HG02763 (cell line): ENCODE results near the gene OR2T11.
"Not testable (repeated sequence)": the region's sequence is repeated elsewhere in the genome, so short reads cannot be mapped to it uniquely, and the experiment has no call there.

ENCODE experiments used
- ATAC-seq: cut with Tn5 transposase; IDR thresholded peaks from one replicate; pipeline ENCODE4 v1.9.1; 2021; ENCODE audit warnings: mild to moderate bottlenecking, moderate library complexity; ENCODE audit not compliant: unreplicated experiment

Gene OR2T11

GRCh38 chr1:248621770-248622169 is 13.1 kb downstream of the OR2T11 start:
- ATAC-seq: no peak

GRCh38 chr1:248618878-248619277 is 16.0 kb downstream of the OR2T11 start:
- ATAC-seq: no peak

GRCh38 chr1:248618119-248618518 is 16.8 kb downstream of the OR2T11 start:
- no peak for ATAC-seq

- ATAC-seq: no peak
Observed at GRCh38 chr1:248613742-248614141, 21.1 kb downstream of the OR2T11 start.

DNA sequence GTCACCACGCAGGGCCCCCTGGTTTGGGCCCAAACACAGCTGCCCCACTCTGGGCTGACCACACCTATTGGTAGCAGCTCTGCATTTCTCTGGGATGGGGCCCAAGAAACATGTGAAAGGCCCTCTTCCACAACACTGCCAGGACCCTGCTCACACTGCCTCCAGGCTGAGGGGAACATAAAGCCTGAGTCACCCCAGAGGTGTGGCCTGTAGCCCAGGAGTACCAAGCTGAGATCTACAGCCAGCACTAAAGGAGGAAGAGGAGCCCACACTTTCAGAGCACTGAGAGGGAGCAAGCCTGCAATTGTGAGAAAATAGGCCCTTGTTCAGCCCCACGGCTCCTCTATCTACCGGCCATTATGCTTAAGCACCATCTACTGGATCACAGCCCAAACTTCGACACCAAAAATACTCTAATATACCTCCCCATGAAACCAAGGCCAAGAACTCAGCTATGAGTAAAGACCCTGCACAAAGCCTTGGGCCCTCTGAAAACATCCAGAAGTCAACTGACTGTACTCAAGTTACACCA is 22.9 kb downstream of the OR2T11 start:
- no peak for ATAC-seq

DNA sequence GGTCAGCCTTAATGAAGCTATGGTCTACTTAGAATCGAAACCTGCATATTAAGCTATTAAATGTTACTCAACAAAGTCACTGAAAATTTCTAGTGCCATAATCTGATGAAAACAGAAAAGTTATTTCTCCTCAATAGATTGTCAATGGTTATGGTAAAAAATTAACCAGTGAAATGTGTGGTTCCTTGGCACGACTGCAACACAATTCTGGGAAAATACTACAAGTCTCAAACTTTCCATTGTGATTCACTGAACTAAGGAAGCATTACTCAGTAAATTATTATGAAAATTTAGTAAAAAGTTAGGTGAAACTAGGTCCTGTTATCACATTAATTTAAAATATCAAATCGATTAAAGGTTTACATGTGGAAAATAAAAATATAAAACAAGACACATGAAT is 24.6 kb downstream of the OR2T11 start:
- no peak for ATAC-seq

DNA sequence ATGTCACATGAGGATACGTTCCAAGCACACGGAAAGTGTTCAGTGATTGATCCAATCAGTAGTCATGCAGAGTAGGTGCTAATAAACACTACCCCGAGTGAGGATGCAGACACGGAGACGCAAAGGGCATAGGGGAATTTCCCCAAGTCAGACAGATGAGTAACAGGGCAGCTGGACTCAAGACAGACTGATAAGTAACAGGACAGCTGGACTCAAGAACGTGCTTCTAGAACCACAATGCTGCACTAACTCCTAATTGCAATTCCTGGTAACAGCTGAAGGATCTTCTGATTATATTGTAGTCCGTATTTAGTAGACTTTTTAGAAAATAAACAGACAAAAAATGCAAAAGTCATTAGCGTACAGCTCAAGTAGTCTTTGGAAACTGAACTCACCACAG is 35.5 kb downstream of the OR2T11 start:
- ATAC-seq: no peak

DNA sequence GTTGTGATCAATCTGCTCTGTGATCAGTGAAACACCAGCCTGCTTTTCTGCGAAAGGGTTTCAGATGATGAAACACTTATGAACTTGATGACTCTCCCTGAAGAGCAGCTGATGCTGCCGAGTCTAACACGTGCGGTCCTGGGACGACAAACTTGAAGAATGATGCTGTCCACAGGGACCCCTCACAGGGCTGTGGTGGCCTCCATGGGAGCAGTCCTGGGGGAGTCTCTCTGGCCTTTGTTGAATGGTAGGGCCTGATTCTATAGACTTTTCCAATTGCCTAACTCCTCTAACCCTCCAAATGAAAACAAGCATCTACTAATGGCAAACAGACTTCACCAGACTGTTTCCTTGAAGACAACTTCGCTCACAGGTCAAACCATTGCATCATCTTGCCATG is 37.3 kb downstream of the OR2T11 start, which contains the start of gene OR2T10:
Gene OR2T10, minus strand, starts transcription at position 112 of the 400 bp plus-strand sequence. CDS start 3,932 bp downstream, outside the sequence.
- no peak for ATAC-seq

DNA sequence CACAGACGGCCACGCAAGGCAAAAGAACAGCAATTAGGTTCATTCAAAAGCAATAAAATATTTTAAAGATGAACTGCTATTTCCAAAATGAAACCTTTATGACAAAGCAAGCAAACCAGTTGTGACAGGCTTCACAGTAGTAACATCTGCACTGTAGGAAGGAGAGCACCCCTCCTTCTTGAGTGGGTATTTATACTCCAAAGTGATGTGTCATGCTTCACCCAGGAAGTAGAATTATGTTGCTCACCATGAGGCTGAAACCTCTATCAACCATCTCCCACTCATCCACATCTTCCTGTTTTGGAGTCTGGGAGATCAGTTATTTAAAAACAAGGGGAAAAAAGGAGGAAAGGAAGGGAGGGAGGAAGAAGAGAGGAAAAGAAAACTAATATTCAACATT is 38.3 kb downstream of the OR2T11 start:
- ATAC-seq: no peak

DNA sequence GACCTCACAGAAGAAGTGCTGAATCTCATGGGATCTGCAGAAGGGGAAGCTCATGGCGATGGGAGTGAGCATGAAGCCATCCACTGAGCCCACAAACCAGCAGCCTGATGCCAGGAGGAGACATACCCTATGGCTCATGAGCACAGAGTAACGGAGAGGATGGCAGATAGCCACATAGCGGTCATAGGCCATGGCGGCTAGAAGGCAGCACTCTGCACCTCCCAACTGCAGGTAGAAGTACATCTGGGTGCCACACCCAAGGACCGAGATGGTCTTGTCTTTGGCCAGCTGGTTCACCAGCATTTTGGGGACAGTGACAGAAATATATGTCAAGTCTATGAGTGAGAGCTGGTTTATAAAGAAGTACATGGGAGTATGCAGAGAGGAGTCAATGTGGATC is 41.7 kb downstream of the OR2T11 start:
- no peak for ATAC-seq

GRCh38 chr1:248592655-248593054 is 42.2 kb downstream of the OR2T11 start:
- no peak for ATAC-seq

DNA sequence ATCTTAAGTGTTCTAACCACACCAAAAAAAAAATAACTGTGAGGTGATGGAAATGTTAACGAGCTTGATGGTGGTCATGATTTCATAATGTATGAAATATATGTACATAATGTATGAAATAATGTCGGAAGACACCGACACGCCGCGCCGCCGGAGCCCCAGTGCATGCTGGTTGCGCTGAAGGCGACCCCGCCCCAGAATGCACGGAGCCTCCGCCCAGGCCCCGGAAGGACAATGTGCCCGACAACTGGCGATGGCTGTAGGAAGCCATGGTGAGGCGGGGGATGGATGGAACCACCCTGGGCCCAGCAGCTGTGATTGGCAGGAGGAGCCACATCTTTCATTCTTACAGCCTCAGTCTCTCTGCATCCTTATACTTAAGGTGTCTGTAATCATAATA is 44.8 kb downstream of the OR2T11 start:
- ATAC-seq: no peak

DNA sequence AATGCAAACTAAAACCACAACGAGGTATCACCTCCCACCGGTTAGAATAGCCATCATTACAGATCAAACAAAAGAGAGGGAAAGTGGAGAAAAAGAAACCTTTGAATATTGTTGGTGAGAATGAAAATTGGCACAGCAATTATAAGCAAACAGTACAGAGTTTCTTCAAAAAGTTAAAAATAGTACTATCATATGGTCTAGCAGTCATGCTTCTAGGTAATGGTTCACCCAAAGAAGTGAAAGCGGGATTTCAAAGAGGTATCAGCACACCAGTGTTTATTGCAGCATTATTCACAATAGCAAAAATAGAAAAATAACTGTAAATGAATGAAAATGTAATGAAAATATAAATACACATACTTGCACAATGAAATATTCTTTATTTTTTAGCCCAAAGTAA is 45.6 kb downstream of the OR2T11 start:
- ATAC-seq: no peak

DNA sequence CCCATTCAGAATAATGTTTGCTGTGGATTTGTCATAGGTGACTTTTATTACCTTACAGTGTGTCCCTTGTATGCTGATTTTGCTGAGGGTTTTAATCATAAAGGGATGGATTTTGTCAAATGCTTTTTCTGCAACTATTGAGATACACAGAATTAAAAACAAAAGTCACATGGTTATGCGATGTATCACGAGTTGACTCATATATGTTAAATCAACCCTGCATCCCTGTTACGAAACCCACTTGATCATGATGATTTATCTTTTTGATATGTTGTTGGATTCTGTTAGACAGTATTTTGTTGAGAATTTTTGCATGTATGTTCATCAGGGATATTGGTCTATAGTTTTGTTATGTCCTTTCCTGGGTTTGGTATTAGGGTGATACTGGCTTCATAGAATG is 49.6 kb downstream of the OR2T11 start:
- no peak for ATAC-seq

DNA sequence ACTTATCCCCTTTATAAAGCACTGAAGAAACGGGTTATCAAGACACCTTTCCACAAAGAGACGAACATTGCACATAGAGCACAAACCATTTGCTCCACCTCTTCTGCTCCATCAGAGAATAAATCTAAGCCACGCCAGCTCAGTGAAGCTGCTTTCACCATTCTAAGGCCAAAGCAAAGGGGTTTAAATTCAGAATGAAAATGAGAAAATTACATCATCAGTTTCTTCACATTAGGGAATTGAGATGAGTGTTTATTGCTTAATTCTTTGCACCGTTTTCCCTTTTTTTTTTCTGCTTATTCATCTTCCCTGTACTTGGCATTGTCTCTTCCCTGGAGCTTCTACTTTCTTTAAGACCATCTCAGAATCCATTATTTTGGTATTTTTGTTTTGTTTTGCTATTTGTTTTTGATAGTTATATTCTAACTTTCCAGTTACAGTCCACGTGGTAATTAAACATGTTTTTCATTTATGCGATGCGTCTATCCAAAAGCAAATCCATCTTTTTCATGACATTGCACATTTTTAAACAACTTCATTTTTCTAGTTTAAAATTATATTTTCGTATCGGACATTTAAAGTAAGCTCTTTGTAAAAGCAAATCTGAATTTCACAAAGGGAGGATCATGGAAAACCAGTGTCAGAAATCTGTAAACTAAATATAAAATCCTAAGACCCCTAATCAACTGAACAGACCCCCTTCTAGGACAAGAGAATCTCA is 58.5 kb downstream of the OR2T11 start:
- ATAC-seq: no peak

- not testable (repeated sequence) for ATAC-seq
Observed at GRCh38 chr1:248574657-248575056, 60.2 kb downstream of the OR2T11 start, which contains the start of gene OR2T34. Gene OR2T34, minus strand, starts transcription at chr1:248574757. Its CDS starts 0 bp downstream, at chr1:248574757.

- not testable (repeated sequence) for ATAC-seq
Observed at GRCh38 chr1:248573856-248574255, 61.0 kb downstream of the OR2T11 start.
